KG1 (cell line): ENCODE measurements around the gene TXNIP.

ENCODE experiments used
- DNase-seq: peaks from one replicate; lab custom pipeline; 2025; lab: John Stamatoyannopoulos, UW

TXNIP gene

GRCh38 chr1:145963265-145964019, 32.9 kb downstream of the TXNIP start:
- no peak for DNase-seq

DNA sequence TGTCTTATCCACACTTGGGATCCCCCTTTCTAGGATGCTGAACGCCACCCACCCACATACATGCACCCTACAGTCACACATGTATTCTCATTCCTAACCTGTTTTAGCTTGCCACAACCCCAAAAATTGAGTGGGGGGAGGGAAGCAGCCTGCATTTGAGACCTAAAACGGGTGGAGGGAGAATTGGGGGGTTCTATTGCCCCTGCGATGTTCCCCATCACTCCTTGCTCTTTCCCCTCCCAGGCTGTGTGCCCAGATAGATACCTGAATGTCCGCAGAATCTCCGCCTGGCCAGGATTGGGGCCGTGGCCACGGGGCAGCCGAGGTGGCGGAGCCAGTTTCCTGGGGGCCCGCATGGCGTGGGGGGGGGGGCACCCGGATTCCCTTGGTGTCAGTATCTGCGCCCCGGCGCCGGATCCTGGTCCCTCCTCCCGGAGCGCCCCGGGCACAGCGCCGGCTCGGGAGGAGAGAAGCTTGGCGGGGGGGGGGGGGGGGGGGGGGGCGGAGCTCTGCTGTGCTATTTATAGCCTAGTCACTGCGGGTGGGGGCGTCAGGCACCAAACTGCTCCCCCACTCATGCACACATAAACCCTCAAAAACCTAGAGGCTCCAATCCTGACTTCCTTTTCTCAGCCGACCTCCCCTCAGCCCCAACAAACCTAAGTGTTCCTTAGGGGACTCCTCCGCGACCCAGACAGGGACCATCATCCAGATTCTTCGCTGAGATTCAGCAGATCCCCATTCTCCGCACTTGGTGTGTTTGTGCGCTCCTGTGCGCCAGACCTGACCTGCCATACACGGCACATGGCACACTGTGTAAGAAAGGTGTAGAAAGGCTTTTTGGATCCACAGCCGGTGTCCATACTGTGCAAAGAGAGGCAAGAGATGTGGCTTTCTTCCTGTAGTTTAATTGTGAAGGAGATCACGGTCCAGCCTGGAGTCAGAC, 33.9 kb downstream of the TXNIP start:
- DNase-seq = no peak

GRCh38 chr1:145961425-145962156, 34.8 kb downstream of the TXNIP start:
- no peak for DNase-seq

DNA sequence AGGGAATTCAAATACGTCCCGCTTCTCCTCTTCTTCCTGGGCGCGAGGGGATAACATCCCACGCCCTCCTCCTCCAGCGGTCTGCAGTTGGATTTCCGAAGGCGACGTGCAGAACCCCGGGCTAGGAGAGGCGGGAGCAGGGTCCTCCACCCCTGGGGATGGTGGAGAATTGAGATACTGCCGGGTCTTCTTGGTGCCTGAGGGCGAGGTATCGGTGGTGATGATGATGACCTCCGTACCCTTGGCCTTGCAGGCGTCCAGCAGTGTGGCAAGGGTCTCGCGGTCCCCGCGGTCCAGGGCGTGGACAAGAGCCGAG, 35.3 kb downstream of the TXNIP start:
- DNase-seq = no peak

DNA sequence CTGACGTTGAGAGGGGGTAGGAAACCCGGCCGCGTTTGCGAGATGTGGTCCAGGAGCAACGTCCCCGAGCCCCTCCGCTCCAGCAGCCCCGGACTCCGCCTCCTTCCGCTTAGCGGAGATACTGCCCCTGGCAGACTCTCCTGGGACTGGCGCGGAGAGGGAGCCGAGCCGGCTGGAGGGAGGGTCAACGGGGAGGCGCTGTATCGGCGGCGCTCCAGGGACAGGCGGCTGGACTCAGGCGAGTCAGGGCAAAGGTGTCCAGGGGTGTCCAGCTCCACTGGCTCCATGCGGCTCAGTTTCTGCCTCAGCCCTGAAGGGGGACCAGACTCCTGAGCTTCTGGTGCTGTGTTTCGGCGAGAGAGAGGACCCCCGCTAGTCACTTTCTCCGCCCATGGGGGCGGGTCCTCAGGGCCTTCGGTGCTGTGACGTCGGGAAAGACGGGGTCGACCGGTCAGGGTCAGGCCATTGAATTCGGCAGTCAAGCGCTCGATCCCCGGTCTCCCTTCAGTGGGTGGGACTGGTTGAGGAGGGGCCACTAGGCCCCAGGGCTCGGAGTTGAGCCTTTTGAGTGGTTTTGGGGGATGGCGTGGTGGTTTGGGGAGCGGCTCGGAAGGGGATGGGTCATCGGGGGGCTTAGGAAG, 35.8 kb downstream of the TXNIP start:
- no peak for DNase-seq

GRCh38 chr1:145959957-145960467, 36.4 kb downstream of the TXNIP start:
- no peak for DNase-seq

GRCh38 chr1:145959333-145959732, 37.0 kb downstream of the TXNIP start:
- no peak for DNase-seq

DNA sequence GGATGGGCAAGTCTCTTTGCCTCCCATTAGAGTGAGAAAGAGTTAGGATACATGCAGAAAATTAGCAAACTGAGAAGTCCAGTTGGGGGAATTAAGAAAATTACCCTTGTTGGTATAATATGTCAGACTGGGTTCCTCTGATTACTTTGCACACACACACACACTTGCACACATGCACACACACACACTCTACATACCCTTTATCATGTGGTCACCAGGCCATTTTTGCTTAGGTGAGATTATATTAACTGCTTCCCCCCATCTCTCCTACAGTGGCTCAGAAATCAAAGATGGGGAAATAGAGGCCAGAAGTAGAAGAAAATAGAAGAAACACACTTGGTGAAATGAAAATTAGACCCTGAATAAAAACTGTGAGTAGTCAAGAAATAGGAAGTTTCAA, 37.6 kb downstream of the TXNIP start:
- no peak for DNase-seq

- peak; percentile 92 for DNase-seq
Measured at GRCh38 chr1:145957443-145958319, 38.7 kb downstream of the TXNIP start, which contains the start of gene LIX1L. LIX1L (minus strand) TSS chr1:145958017; CDS start chr1:145957927, 90 bp downstream.

GRCh38 chr1:145956781-145957442, 39.5 kb downstream of the TXNIP start:
- DNase-seq = no peak

DNA sequence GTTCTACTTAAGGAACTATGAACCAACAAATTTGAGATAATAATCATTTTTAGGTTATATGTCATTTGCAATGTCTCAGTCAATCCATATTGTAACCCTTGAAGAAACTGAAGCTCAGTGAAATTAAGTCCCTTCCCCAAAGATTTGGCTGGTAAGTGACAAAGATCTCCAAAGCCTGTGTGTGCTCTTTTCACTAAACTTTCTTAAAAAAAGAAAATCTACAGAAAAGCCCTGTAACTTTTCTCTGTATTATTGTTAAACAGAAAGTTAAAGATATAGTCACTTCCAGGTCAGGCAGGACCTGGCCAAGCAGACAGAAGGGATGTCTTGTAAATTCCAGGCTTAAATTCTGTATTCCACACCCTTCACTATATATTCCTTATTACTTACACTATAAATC, 40.0 kb downstream of the TXNIP start:
- no peak for DNase-seq

DNA sequence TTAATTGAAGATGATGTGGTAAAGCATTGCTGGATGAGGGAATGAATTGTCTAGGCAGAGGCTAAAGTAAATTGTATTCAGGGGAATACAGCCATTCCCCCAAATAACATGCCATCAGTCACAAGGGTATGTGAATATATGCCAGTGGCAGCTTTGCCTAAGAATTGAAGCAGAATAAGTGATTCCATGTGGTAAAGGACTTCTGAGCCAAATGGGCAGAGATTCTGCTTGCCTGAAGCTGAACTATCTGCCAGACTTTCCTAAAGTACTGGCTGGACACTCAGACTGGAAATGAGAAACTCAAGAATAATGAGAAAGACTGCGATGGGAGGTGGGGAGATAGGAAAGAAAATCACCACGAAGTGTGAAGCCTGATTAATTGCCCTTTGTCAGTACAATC, 40.9 kb downstream of the TXNIP start:
- DNase-seq = no peak

DNA sequence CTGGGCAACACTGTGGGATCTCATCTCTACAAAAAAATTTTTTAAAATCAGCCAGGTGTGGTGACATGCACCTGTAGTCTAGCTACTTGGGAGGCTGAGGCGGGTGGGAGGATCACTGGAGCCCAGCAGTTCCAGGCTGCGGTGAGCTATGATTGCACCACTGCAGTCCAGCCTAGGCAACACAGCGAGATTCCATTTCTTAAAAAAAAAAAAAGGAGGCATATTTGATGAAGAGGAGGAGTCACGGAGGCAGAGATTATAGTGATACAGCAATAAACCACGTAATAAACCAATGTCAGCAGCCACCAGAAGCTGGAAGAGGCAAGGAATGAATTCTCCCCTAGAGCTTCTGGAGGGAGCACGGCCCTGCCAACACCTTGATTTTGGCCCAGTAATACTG, 42.5 kb downstream of the TXNIP start:
- DNase-seq = no peak

DNA sequence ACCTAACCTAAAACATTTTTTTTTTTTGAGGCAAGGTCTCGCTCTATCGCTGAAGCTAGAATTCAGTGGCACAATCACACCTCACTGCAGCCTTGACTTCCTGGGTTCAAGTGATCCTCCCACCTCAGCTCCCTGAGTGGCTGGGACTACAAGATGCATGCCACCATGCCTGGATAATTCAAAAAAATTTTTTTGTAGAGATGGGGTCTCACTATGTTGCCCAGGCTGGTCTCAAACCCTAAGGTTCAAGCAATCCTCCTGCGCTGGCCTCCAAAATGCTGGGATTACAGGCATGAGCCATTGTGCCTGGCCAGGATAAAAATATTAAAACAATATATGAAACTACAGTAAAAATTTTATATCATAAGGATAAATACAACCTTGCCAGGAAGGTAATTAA, 43.5 kb downstream of the TXNIP start:
- no peak for DNase-seq

DNA sequence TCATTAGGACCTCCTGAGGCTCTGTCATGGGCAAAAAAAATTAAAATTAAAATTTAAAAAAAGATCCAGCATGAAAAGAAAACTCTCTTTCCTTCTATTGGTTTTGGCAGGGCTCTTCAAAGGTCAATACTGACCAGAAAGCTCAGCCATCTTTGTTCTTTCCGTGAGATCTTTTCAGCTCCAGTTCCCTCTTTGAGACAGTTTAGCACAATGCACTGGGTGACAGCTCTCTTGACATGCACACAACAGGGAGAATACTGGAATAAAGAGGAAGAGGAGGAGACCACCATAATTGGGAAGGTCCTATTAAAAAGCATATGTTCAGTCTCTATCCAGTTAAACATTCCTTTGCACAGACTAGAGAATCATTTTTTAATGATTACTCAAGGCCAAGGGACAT, 44.9 kb downstream of the TXNIP start:
- DNase-seq = no peak

- no peak for DNase-seq
Measured at GRCh38 chr1:145949219-145949618, 47.2 kb downstream of the TXNIP start.

DNA sequence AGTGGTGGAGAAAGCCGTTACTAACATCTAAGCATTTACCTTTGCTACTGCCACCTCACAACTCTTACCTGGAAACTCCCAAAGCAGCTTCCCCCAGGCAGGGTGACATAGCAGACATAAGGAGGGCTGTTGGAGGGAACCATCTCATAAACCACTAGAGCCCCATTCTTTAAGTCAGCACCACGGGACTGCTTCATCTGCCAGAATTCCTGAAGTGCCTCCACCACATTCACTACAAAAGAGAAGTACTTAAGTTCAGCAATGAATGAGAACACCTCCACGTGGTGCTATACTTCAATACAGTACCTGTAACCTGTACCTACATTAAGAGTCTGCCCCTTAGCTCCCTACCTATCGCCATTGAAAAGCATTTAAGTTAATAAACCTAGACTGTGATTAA, 48.8 kb downstream of the TXNIP start:
- DNase-seq = no peak

DNA sequence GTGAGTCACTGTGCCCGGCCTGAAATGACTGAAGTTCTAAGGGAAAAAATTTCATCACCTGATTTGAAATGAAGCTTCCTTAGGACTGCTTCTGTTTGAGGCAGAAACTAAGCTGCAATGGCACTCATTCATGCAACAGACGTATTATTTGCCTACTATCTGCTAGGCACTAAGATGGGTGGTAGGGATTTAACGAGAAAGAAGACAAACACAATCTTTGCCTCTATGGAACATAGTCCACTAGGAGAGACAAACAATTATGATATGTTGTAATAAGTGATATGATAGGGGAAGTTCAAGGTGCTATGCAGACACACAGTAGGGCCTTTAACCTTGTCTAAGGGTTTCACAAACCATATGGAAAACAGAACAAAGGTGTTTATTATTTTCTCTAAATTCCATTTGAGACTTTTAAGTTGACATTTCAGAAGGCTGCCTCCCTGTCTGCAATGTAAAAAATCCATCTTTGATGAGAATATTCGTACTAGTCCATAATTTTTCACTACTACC, 49.8 kb downstream of the TXNIP start:
- no peak for DNase-seq

DNA sequence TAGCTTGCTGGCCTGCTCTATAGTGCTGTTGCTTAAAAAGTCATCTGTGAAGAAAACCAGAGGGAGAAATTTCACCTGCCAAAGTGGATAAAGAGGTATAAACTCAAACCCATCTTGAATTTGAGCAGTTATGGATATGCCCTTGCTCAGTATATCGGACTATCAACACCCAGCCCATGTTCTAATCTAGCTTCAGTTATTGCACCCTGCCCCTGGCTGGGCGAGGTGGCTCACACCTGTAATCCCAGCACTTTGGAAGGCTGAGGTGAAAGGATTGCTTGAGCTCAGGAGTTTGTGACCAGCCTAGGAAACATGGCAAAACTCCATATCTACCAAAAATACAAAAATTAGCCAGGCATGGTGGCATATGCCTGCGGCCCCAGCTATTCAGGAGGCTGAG, 51.8 kb downstream of the TXNIP start:
- no peak for DNase-seq

DNA sequence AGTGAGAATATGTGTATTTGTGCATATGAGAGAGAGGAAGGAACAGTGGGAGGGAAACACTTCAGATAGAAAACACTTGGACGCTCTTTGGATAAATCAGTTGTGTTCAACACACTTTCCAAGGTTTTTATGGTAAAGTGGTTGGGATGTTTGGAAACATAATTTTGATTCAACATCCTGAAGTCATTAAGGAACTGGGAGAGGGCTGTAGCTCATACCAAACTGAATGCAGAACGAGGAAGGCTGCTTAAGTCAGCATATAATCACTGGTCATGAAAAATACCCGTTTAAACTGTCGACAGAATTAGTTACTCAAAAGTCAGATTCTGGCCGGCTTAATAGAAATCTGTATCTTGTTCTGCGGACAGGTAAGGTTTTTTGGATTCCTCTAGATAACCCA, 53.5 kb downstream of the TXNIP start:
- no peak for DNase-seq
